Measurements from ENCODE around the gene DEFB131A. TPM values are rescaled to one million over a fixed set of nuclear protein-coding genes. Genes with fewer than 3 reads are reported as not detected.

The DEFB131A gene, protein sequence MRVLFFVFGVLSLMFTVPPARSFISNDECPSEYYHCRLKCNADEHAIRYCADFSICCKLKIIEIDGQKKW
- total RNA-seq = not detected in 2 replicates

DNA sequence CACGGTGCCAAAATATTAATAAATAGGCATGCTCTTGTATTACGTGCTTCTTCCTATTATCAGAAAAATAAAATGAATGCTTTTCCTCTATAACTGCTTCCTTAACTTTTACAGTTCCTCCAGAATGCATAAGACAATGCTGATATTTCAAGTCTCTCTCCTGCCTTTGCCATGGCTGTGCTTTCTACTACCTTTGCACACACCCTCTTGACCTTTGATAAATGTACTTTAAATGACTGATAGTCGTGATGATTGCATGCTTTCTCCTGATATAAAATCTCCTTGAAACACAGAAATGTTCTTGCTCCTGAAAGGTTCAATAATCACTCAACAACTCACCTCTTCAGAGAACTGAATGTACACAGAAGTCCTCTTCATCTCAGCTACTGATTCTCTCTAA is at the start of gene DEFB131A:
DEFB131A (plus strand) TSS at position 301 of the 400 bp plus-strand sequence. CDS start 120 bp downstream, outside the sequence.

Other genes with a start within 250 kb of the DEFB131A start
- gene USP17L10, start 233.8 kb upstream of the DEFB131A start, total RNA-seq = not detected in 2 replicates
- gene USP17L11, start 229.0 kb upstream of the DEFB131A start, total RNA-seq = not detected in 2 replicates
- not detected in 2 replicates for gene USP17L12, start 224.3 kb upstream of the DEFB131A start, total RNA-seq
- gene USP17L13, start 219.5 kb upstream of the DEFB131A start, total RNA-seq = not detected in 2 replicates
- not detected in 2 replicates for gene USP17L15, start 210.0 kb upstream of the DEFB131A start, total RNA-seq
- not detected in 2 replicates for gene USP17L17, start 200.5 kb upstream of the DEFB131A start, total RNA-seq
- gene USP17L18, start 195.8 kb upstream of the DEFB131A start, total RNA-seq = not detected in 2 replicates
- not detected in 2 replicates for gene USP17L19, start 191.0 kb upstream of the DEFB131A start, total RNA-seq
- not detected in 2 replicates for gene USP17L20, start 186.3 kb upstream of the DEFB131A start, total RNA-seq
- gene USP17L21, start 181.5 kb upstream of the DEFB131A start, total RNA-seq = not detected in 2 replicates
- not detected in 2 replicates for gene USP17L22, start 176.8 kb upstream of the DEFB131A start, total RNA-seq
- gene USP17L24, start 119.2 kb upstream of the DEFB131A start, total RNA-seq = not detected in 2 replicates
- gene USP17L25, start 114.5 kb upstream of the DEFB131A start, total RNA-seq = not detected in 2 replicates
- gene USP17L26, start 109.8 kb upstream of the DEFB131A start, total RNA-seq = not detected in 2 replicates
- gene USP17L5, start 105.0 kb upstream of the DEFB131A start, total RNA-seq = not detected in 2 replicates
- not detected in 2 replicates for gene USP17L27, start 100.3 kb upstream of the DEFB131A start, total RNA-seq
- not detected in 2 replicates for gene USP17L28, start 95.5 kb upstream of the DEFB131A start, total RNA-seq
- gene USP17L29, start 90.8 kb upstream of the DEFB131A start, total RNA-seq = not detected in 2 replicates
- gene USP17L30, start 81.3 kb upstream of the DEFB131A start, total RNA-seq = not detected in 2 replicates